IMR-90 (cell line): ENCODE measurements around the gene ATP6V1F. TPM values are rescaled to one million over a fixed set of nuclear protein-coding genes. Genes with fewer than 3 reads are reported as not detected.

Source experiments
- ATAC-seq: fragments of 200-7000 bp; cut with Tn5 transposase; 2 replicates; pipeline ENCODE4 v1.9.1; 2020; ENCODE audit warnings: low read depth, mild to moderate bottlenecking, moderate library complexity
- BruUV-seq: library from RNA; stranded (reverse); fragments of 400-500 nt; replicated peaks from 2 replicates; lab custom pipeline; 2021; lab: Mats Ljungman, UMichigan
- CTCF ChIA-PET: fragments of 300-600 bp; formaldehyde crosslinking; extraction: SDS; loops from one replicate; lab custom pipeline; 2021; ENCODE audit warnings: antibody characterized with exemption; lab: Yijun Ruan, JAX
- POLR2A ChIA-PET: fragments of 300-600 bp; sonication (Branson Sonifier 250); formaldehyde crosslinking; loops from one replicate; lab custom pipeline; 2022; ENCODE audit warnings: antibody characterized with exemption; ENCODE audit not compliant: unreplicated experiment; lab: Charles Lee
- DNase-seq: peaks from one replicate; pipeline ENCODE4 v3.0.0; 2013
- H2AFZ ChIP-seq: replicated peaks from 2 replicates; pipeline ENCODE3; 2013; ENCODE audit warnings: low read length, mild to moderate bottlenecking; ENCODE audit not compliant: poor library complexity
- H2AK5ac ChIP-seq: 2 replicates; pipeline ENCODE4 v1.6.1; 2013; ENCODE audit warnings: low read depth, low read length, inconsistent platforms
- H2AK9ac ChIP-seq: replicated peaks from 2 replicates; pipeline ENCODE3; 2013; ENCODE audit warnings: mild to moderate bottlenecking, low read depth, low read length, moderate library complexity; ENCODE audit not compliant: poor library complexity
- H2BK120ac ChIP-seq: 2 replicates; pipeline ENCODE4 v1.6.1; 2013; ENCODE audit warnings: low read depth, low read length, inconsistent platforms
- H2BK15ac ChIP-seq: 3 replicates; pipeline ENCODE4 v1.6.1; 2013; ENCODE audit warnings: low read depth, low read length, inconsistent platforms
- H2BK20ac ChIP-seq: 2 replicates; pipeline ENCODE4 v1.6.1; 2013; ENCODE audit warnings: low read depth, mild to moderate bottlenecking, inconsistent platforms, low read length, moderate library complexity
- H2BK5ac ChIP-seq: 2 replicates; pipeline ENCODE4 v1.6.1; 2013; ENCODE audit warnings: mild to moderate bottlenecking, low read depth, low read length, inconsistent platforms; ENCODE audit not compliant: poor library complexity, severe bottlenecking
- H3K14ac ChIP-seq: replicated peaks from 2 replicates; pipeline ENCODE4 v1.6.1; 2013; ENCODE audit warnings: low read depth, low read length, inconsistent platforms
- H3K18ac ChIP-seq: 2 replicates; pipeline ENCODE4 v1.6.1; 2013; ENCODE audit warnings: low read depth, low read length, control low read depth
- H3K23ac ChIP-seq: 2 replicates; pipeline ENCODE4 v1.6.1; 2013; ENCODE audit warnings: low read depth, low read length, inconsistent platforms
- H3K27ac ChIP-seq: 2 replicates; pipeline ENCODE4 v1.5.1; 2013; ENCODE audit warnings: mild to moderate bottlenecking, control low read depth, low read length; ENCODE audit not compliant: insufficient read depth
- H3K27me3 ChIP-seq: 2 replicates; pipeline ENCODE4 v1.6.1; 2013; ENCODE audit warnings: low read length; ENCODE audit not compliant: control insufficient read depth, insufficient read depth
- H3K36me3 ChIP-seq: 2 replicates; pipeline ENCODE4 v1.6.1; 2013; ENCODE audit warnings: low read length, mixed read lengths; ENCODE audit not compliant: control insufficient read depth, insufficient read depth
- H3K4ac ChIP-seq: 2 replicates; pipeline ENCODE4 v1.6.1; 2013; ENCODE audit warnings: low read depth, low read length, inconsistent platforms
- H3K4me1 ChIP-seq: 2 replicates; pipeline ENCODE4 v1.6.1; 2013; ENCODE audit warnings: low read length, mixed read lengths; ENCODE audit not compliant: control insufficient read depth, insufficient read depth
- H3K4me2 ChIP-seq: 2 replicates; pipeline ENCODE4 v1.6.1; 2013; ENCODE audit warnings: low read depth, mild to moderate bottlenecking, control low read depth, low read length, moderate library complexity
- H3K4me3 ChIP-seq: 2 replicates; pipeline ENCODE4 v1.5.1; 2013; ENCODE audit warnings: low read depth, mild to moderate bottlenecking, control low read depth, low read length, moderate library complexity; ENCODE audit not compliant: insufficient read depth
- H3K56ac ChIP-seq: 2 replicates; pipeline ENCODE4 v1.6.1; 2013; ENCODE audit warnings: low read length, inconsistent platforms; ENCODE audit not compliant: insufficient read depth; ENCODE audit errors: extremely low read depth
- H3K79me1 ChIP-seq, 2 experiments: 2 replicates each; pipeline ENCODE4 v1.6.1; 2013; ENCODE audit warnings: low read length in 2 of 2, inconsistent platforms in 1 of 2, low read depth in 1 of 2
- H3K9ac ChIP-seq: 2 replicates; pipeline ENCODE4 v1.6.1; 2013; ENCODE audit warnings: low read depth, low read length, control low read depth
- H3K9me1 ChIP-seq: 2 replicates; pipeline ENCODE4 v1.6.1; 2013; ENCODE audit warnings: low read length, inconsistent platforms; ENCODE audit not compliant: insufficient read depth
- H3K9me3 ChIP-seq: 2 replicates; pipeline ENCODE4 v1.6.1; 2013; ENCODE audit warnings: low read length; ENCODE audit not compliant: control insufficient read depth, insufficient read depth
- H4K20me1 ChIP-seq: 2 replicates; pipeline ENCODE4 v1.6.1; 2013; ENCODE audit warnings: low read length, inconsistent platforms; ENCODE audit not compliant: insufficient read depth
- H4K5ac ChIP-seq: 2 replicates; pipeline ENCODE4 v1.6.1; 2013; ENCODE audit warnings: mild to moderate bottlenecking, low read depth, low read length, control low read depth
- H4K8ac ChIP-seq, 2 experiments: 2 replicates each; pipeline ENCODE4 v1.6.1; 2013; ENCODE audit warnings: low read depth in 2 of 2, low read length in 2 of 2, control low read depth in 1 of 2, inconsistent platforms in 1 of 2
- H4K91ac ChIP-seq: 2 replicates; pipeline ENCODE4 v1.6.1; 2013; ENCODE audit warnings: low read depth, low read length, inconsistent platforms; ENCODE audit not compliant: insufficient read depth
- BHLHE40 ChIP-seq: fragments of 150-350 bp; IDR thresholded peaks from 2 replicates; pipeline ENCODE4 v1.6.1; 2016; ENCODE audit warnings: mild to moderate bottlenecking, low read depth, low read length
- CEBPB ChIP-seq: IDR thresholded peaks from 2 replicates; pipeline ENCODE4 v1.6.1; 2012; ENCODE audit warnings: low read depth, low read length, improper control_type of control experiment
- CHD1 ChIP-seq: IDR thresholded peaks from 2 replicates; pipeline ENCODE4 v1.6.1; 2012; ENCODE audit warnings: low read depth, low read length, improper control_type of control experiment
- CTCF ChIP-seq: conservative IDR thresholded peaks from 2 replicates; pipeline ENCODE4 v1.5.1; 2012; ENCODE audit warnings: mild to moderate bottlenecking, low read depth, low read length, improper control_type of control experiment
- ELK1 ChIP-seq: fragments of 150-350 bp; IDR thresholded peaks from 2 replicates; pipeline ENCODE4 v1.6.1; 2016; ENCODE audit warnings: low read depth, mild to moderate bottlenecking, low read length, moderate library complexity, borderline replicate concordance
- FOS ChIP-seq: fragments of 150-350 bp; IDR thresholded peaks from 2 replicates; pipeline ENCODE4 v1.6.1; 2016; ENCODE audit warnings: low read depth, low read length
- MAFK ChIP-seq: IDR thresholded peaks from 2 replicates; pipeline ENCODE4 v1.6.1; 2012; ENCODE audit warnings: low read depth, low read length, improper control_type of control experiment
- MAZ ChIP-seq: IDR thresholded peaks from 2 replicates; pipeline ENCODE4 v1.6.1; 2012; ENCODE audit warnings: low read depth, mild to moderate bottlenecking, low read length, improper control_type of control experiment, moderate library complexity, borderline replicate concordance
- MXI1 ChIP-seq: IDR thresholded peaks from 2 replicates; pipeline ENCODE4 v1.6.1; 2012; ENCODE audit warnings: low read depth, mild to moderate bottlenecking, low read length, moderate library complexity, borderline replicate concordance
- NFE2L2 ChIP-seq: fragments of 150-350 bp; IDR thresholded peaks from 2 replicates; pipeline ENCODE4 v1.6.1; 2016; ENCODE audit warnings: low read depth, mild to moderate bottlenecking, low read length
- POLR2A ChIP-seq: IDR thresholded peaks from 2 replicates; pipeline ENCODE4 v1.6.1; 2012; ENCODE audit warnings: mild to moderate bottlenecking, low read depth, low read length
- RAD21 ChIP-seq: IDR thresholded peaks from 2 replicates; pipeline ENCODE4 v1.6.1; 2012; ENCODE audit warnings: low read length, improper control_type of control experiment
- RCOR1 ChIP-seq: IDR thresholded peaks from 2 replicates; pipeline ENCODE4 v1.6.1; 2012; ENCODE audit warnings: mild to moderate bottlenecking, low read length, improper control_type of control experiment; ENCODE audit not compliant: insufficient replicate concordance
- RFX5 ChIP-seq: IDR thresholded peaks from 2 replicates; pipeline ENCODE4 v1.8.0; 2012; ENCODE audit warnings: low read depth, mild to moderate bottlenecking, low read length, moderate library complexity
- SMC3 ChIP-seq: fragments of 150-350 bp; IDR thresholded peaks from 2 replicates; pipeline ENCODE4 v1.6.1; 2016; ENCODE audit warnings: low read depth, mild to moderate bottlenecking, antibody characterized with exemption, low read length, moderate library complexity
- USF2 ChIP-seq: fragments of 150-350 bp; IDR thresholded peaks from 2 replicates; pipeline ENCODE4 v1.6.1; 2017; ENCODE audit warnings: mild to moderate bottlenecking, antibody characterized with exemption, low read length, low read depth
- WGBS, 2 experiments: methylation state at CpG; one replicate each; pipeline versions ENCODE4 v1.1.5 to v1.1.7; 2013; ENCODE audit warnings: missing lambda C conversion rate in 2 of 2; ENCODE audit not compliant: insufficient read length in 1 of 2; ENCODE audit errors: extremely low coverage in 2 of 2; 5-methylcytosine and 5-hydroxymethylcytosine counted together
- dilution Hi-C: fragments of 300-500 bp; cut with HindIII; formaldehyde crosslinking; loops from one replicate; pipeline ENCODE4 v1.14.3; 2018; ENCODE audit warnings: low sequenced_read_pairs; ENCODE audit not compliant: unreplicated experiment
- in situ Hi-C: fragments of 300-500 bp; cut with MboI; formaldehyde crosslinking; loops from 3 replicates; pipeline ENCODE4 v1.14.3; 2019; ENCODE audit warnings: low sequenced_read_pairs, inconsistent platforms, mixed read lengths
- intact Hi-C: fragments of 100-400 bp; cut with micrococcal nuclease; formaldehyde crosslinking; loops from 2 replicates; pipeline ENCODE4 v1.10.0; 2022
- polyA plus RNA-seq, 3 experiments: library from polyadenylated mRNA; depleted of rRNA; stranded (reverse); fragments of >200 nt; gene quantifications; 2 replicates each; pipeline ENCODE4 v1.2.3, GENCODE V29; 2012; ENCODE audit warnings: low replicate concordance in 1 of 3
- total RNA-seq: library from RNA; depleted of rRNA; stranded (reverse); fragments of >200 nt; gene quantifications from 2 replicates; pipeline ENCODE4 v1.2.3, GENCODE V29; 2012

Gene ATP6V1F
- total and polyA plus RNA-seq, 2 of the 4 experiments (the other 2 are of a cell fraction), result 104 to 321 TPM

GRCh38 chr7:128880791-128881457, 18.3 kb downstream of the ATP6V1F start:
- Histone ChIP-seq H2BK5ac (no peak overlapping the region), H3K4me3 (no peak overlapping the region), H3K18ac (no peak overlapping the region), H3K4me2 (no peak overlapping the region), H2BK120ac (no peak overlapping the region), H2AK5ac (no peak overlapping the region), H3K27ac (no peak overlapping the region), H4K91ac (no peak overlapping the region), H3K14ac (no peak overlapping the region), H4K20me1 (no peaks in the 10 kb centered on the region; the same call in 1 of the 2 replicates), H2BK15ac (no peak overlapping the region), H3K79me1 (no peaks in the 10 kb centered on the region), H2AK9ac (no peak overlapping the region), H3K36me3 (no peaks in the 10 kb centered on the region), H3K9ac (no peak overlapping the region), H3K4me1 (no peaks in the 10 kb centered on the region), H3K4ac (no peak overlapping the region), H3K9me1 (no peaks in the 10 kb centered on the region), H4K8ac (no peak overlapping the region), H2AFZ (no peak overlapping the region), H3K27me3 (peaks cover 12% of the 10 kb centered on the region; the same call in 1 of the 2 replicates), H3K9me3 (no peaks in the 10 kb centered on the region), H2BK20ac (no peak overlapping the region), H3K23ac (no peak overlapping the region), H4K5ac (no peak overlapping the region), H3K56ac (no peak overlapping the region)
- ChIA-PET POLR2A (no interaction called here), CTCF (no interaction called here)
- TF ChIP-seq SMC3, result no peak
- TF ChIP-seq FOS, result no peak
- TF ChIP-seq CEBPB, result no peak
- no peak for TF ChIP-seq MXI1
- TF ChIP-seq CTCF, result no peak
- no peak for TF ChIP-seq BHLHE40
- no peak for TF ChIP-seq MAFK
- TF ChIP-seq RCOR1, result no peak
- TF ChIP-seq USF2, result no peak
- TF ChIP-seq RFX5, result no peak
- no peak for TF ChIP-seq CHD1
- no peak for TF ChIP-seq MAZ
- no peak for TF ChIP-seq ELK1
- no peak for TF ChIP-seq POLR2A
- no peak for TF ChIP-seq RAD21
- TF ChIP-seq NFE2L2, result no peak
- intact Hi-C loops (loop anchor here (5.0 kb wide), 3 partner anchors 269 to 454 kb away; partner anchors contain the start of gene METTL2B), in situ Hi-C loops (loop anchor here (5.0 to 25.0 kb wide), 2 partner anchors 274 to 419 kb away; partner anchors contain the start of gene HILPDA), dilution Hi-C loops (no loop called here)
- ATAC-seq (no peak), DNase-seq (no peak)
- WGBS, 2 experiments, result 50% methylated on average over 1 of the region's 11 CpGs; no CpG with 5 or more reads in 1 of the 2 experiments
- no TSS peak for BruUV-seq
